BLaER1 (cell line): ENCODE data around the gene LRRC4C.
"Not testable (repeated sequence)": the region's sequence is repeated elsewhere in the genome, so short reads cannot be mapped to it uniquely, and the experiment has no call there.

Experiments
- H3K27ac ChIP-seq: shearing (Covaris generic); formaldehyde crosslinking; 2 replicates; pipeline ENCODE4 v1.8.1; 2022
- H3K27me3 ChIP-seq: shearing (Covaris generic); formaldehyde crosslinking; 2 replicates; pipeline ENCODE4 v1.8.1; 2022
- H3K36me3 ChIP-seq: shearing (Covaris generic); formaldehyde crosslinking; 2 replicates; pipeline ENCODE4 v1.8.1; 2022
- H3K4me1 ChIP-seq: shearing (Covaris generic); formaldehyde crosslinking; 2 replicates; pipeline ENCODE4 v1.8.1; 2022
- H3K4me2 ChIP-seq: shearing (Covaris generic); formaldehyde crosslinking; 2 replicates; pipeline ENCODE4 v1.8.1; 2022
- H3K4me3 ChIP-seq: shearing (Covaris generic); formaldehyde crosslinking; 2 replicates; pipeline ENCODE4 v1.8.1; 2022
- H3K9ac ChIP-seq: shearing (Covaris generic); formaldehyde crosslinking; 2 replicates; pipeline ENCODE4 v1.8.1; 2022
- H3K9me3 ChIP-seq: shearing (Covaris generic); formaldehyde crosslinking; 2 replicates; pipeline ENCODE4 v1.8.1; 2022
- H4K20me1 ChIP-seq: shearing (Covaris generic); formaldehyde crosslinking; 2 replicates; pipeline ENCODE4 v1.8.1; 2022
- Cebpa-rat ChIP-seq: shearing (Covaris generic); IDR thresholded peaks from 2 replicates; pipeline ENCODE4 v1.8.1; 2022

LRRC4C gene

GRCh38 chr11:41051919-41052635, 407.4 kb downstream of the LRRC4C start:
- Histone ChIP-seq H3K9me3 (peaks cover 13% of the 10 kb centered on the region), H3K9ac (no peak overlapping the region), H3K4me1 (no peaks in the 10 kb centered on the region), H3K4me3 (no peak overlapping the region), H4K20me1 (no peaks in the 10 kb centered on the region), H3K4me2 (no peak overlapping the region), H3K36me3 (no peaks in the 10 kb centered on the region), H3K27me3 (no peaks in the 10 kb centered on the region), H3K27ac (no peak overlapping the region)
- TF ChIP-seq Cebpa-rat = no peak

- TF ChIP-seq Cebpa-rat = no peak
- H3K36me3 ChIP-seq = no peaks in the 10 kb centered on the region
- H3K27ac ChIP-seq = no peak overlapping the region
Observed at GRCh38 chr11:41050791-41051190, 408.7 kb downstream of the LRRC4C start.

GRCh38 chr11:41047229-41047628, 412.2 kb downstream of the LRRC4C start:
- peaks cover 13% of the 10 kb centered on the region for H3K9me3 ChIP-seq
- no peaks in the 10 kb centered on the region for H3K4me1 ChIP-seq
- no peak for TF ChIP-seq Cebpa-rat
- no peaks in the 10 kb centered on the region for H3K36me3 ChIP-seq
- H3K27ac ChIP-seq = no peak overlapping the region
- H3K4me2 ChIP-seq = no peak overlapping the region
- H3K4me3 ChIP-seq = no peak overlapping the region
- H3K27me3 ChIP-seq = no peaks in the 10 kb centered on the region
- no peaks in the 10 kb centered on the region for H4K20me1 ChIP-seq
- H3K9ac ChIP-seq = no peak overlapping the region

More at GRCh38 chr11:41050791-41051190, 408.7 kb downstream of the LRRC4C start:
- Histone ChIP-seq H3K27me3 (no peaks in the 10 kb centered on the region), H4K20me1 (no peaks in the 10 kb centered on the region), H3K4me2 (no peak overlapping the region), H3K9ac (no peak overlapping the region), H3K9me3 (peaks cover 13% of the 10 kb centered on the region), H3K4me1 (no peaks in the 10 kb centered on the region), H3K4me3 (no peak overlapping the region)

- H3K36me3 ChIP-seq = no peaks in the 10 kb centered on the region
- H3K4me3 ChIP-seq = no peak overlapping the region
- no peak overlapping the region for H3K27ac ChIP-seq
- H4K20me1 ChIP-seq = no peaks in the 10 kb centered on the region
- TF ChIP-seq Cebpa-rat = no peak
- H3K27me3 ChIP-seq = no peaks in the 10 kb centered on the region
- H3K9ac ChIP-seq = no peak overlapping the region
- no peaks in the 10 kb centered on the region for H3K4me1 ChIP-seq
- H3K4me2 ChIP-seq = no peak overlapping the region
- H3K9me3 ChIP-seq = peaks cover 13% of the 10 kb centered on the region
Observed at GRCh38 chr11:41045266-41045665, 414.2 kb downstream of the LRRC4C start.

GRCh38 chr11:41044747-41045146, 414.7 kb downstream of the LRRC4C start:
- H3K27me3 ChIP-seq = no peaks in the 10 kb centered on the region
- no peak overlapping the region for H3K27ac ChIP-seq
- H3K4me3 ChIP-seq = no peak overlapping the region
- no peaks in the 10 kb centered on the region for H3K36me3 ChIP-seq
- H3K9ac ChIP-seq = no peak overlapping the region
- H3K4me1 ChIP-seq = no peaks in the 10 kb centered on the region
- TF ChIP-seq Cebpa-rat = no peak
- H4K20me1 ChIP-seq = no peaks in the 10 kb centered on the region
- H3K4me2 ChIP-seq = no peak overlapping the region
- H3K9me3 ChIP-seq = peaks cover 12% of the 10 kb centered on the region

GRCh38 chr11:41042688-41043087, 416.8 kb downstream of the LRRC4C start:
- TF ChIP-seq Cebpa-rat = no peak
- H3K9ac ChIP-seq = no peak overlapping the region
- no peaks in the 10 kb centered on the region for H4K20me1 ChIP-seq
- no peaks in the 10 kb centered on the region for H3K36me3 ChIP-seq
- no peak overlapping the region for H3K27ac ChIP-seq
- H3K9me3 ChIP-seq = no peaks in the 10 kb centered on the region
- H3K4me3 ChIP-seq = no peak overlapping the region
- H3K27me3 ChIP-seq = no peaks in the 10 kb centered on the region
- no peaks in the 10 kb centered on the region for H3K4me1 ChIP-seq
- H3K4me2 ChIP-seq = no peak overlapping the region

GRCh38 chr11:41040474-41040873, 419.0 kb downstream of the LRRC4C start:
- no peak for TF ChIP-seq Cebpa-rat
- Histone ChIP-seq H3K9me3 (no peaks in the 10 kb centered on the region), H3K27ac (no peak overlapping the region), H4K20me1 (no peaks in the 10 kb centered on the region), H3K9ac (no peak overlapping the region), H3K4me2 (no peak overlapping the region), H3K4me3 (no peak overlapping the region), H3K4me1 (no peaks in the 10 kb centered on the region), H3K27me3 (no peaks in the 10 kb centered on the region), H3K36me3 (no peaks in the 10 kb centered on the region)

GRCh38 chr11:41039592-41039991, 419.9 kb downstream of the LRRC4C start:
- Histone ChIP-seq H3K9ac (no peak overlapping the region), H3K27ac (no peak overlapping the region), H3K9me3 (no peaks in the 10 kb centered on the region), H3K4me3 (no peak overlapping the region), H3K4me2 (no peak overlapping the region), H3K27me3 (no peaks in the 10 kb centered on the region), H4K20me1 (no peaks in the 10 kb centered on the region), H3K4me1 (no peaks in the 10 kb centered on the region), H3K36me3 (no peaks in the 10 kb centered on the region)
- TF ChIP-seq Cebpa-rat = no peak

- Histone ChIP-seq H3K4me1 (no peaks in the 10 kb centered on the region), H3K9me3 (no peaks in the 10 kb centered on the region), H3K27ac (no peak overlapping the region), H4K20me1 (no peaks in the 10 kb centered on the region), H3K27me3 (no peaks in the 10 kb centered on the region), H3K4me2 (no peak overlapping the region), H3K36me3 (no peaks in the 10 kb centered on the region), H3K4me3 (no peak overlapping the region), H3K9ac (no peak overlapping the region)
- no peak for TF ChIP-seq Cebpa-rat
Observed at GRCh38 chr11:41031551-41032060, 427.8 kb downstream of the LRRC4C start.

GRCh38 chr11:41020259-41020658, 439.2 kb downstream of the LRRC4C start:
- H3K36me3 ChIP-seq = no peaks in the 10 kb centered on the region
- no peaks in the 10 kb centered on the region for H3K9me3 ChIP-seq
- H3K9ac ChIP-seq = no peak overlapping the region
- no peak overlapping the region for H3K4me3 ChIP-seq
- no peaks in the 10 kb centered on the region for H3K27me3 ChIP-seq
- H4K20me1 ChIP-seq = no peaks in the 10 kb centered on the region
- H3K4me2 ChIP-seq = no peak overlapping the region
- TF ChIP-seq Cebpa-rat = no peak
- no peaks in the 10 kb centered on the region for H3K4me1 ChIP-seq
- H3K27ac ChIP-seq = no peak overlapping the region

GRCh38 chr11:41019666-41020065, 439.8 kb downstream of the LRRC4C start:
- H3K4me3 ChIP-seq, H3K9me3 ChIP-seq, H3K27ac ChIP-seq, H4K20me1 ChIP-seq, H3K4me2 ChIP-seq, H3K4me1 ChIP-seq, H3K9ac ChIP-seq, H3K36me3 ChIP-seq, H3K27me3 ChIP-seq: not testable (repeated sequence)
